ENCODE data around the gene RP9. TPM values are rescaled to one million over a fixed set of nuclear protein-coding genes. Genes with fewer than 3 reads are reported as not detected.

RP9 gene
- total and polyA plus RNA-seq, 9 of the 15 experiments (the other 6 are each of a cell fraction or from before 2014, with no cell fraction given): 10.7 to 44.8 (median 33.4) TPM

- peak; percentile 89 for TF ChIP-seq ZNF280A (IDR thresholded peaks at IDR 0.05; ENCODE audit: low read depth, partially characterized antibody)
- peak in 1 of 2 experiments; percentile 68; a peak in 2 of 4 replicates for TF ChIP-seq TRIM24 (IDR thresholded peaks at IDR 0.05)
- TF ChIP-seq PKNOX1 (IDR thresholded peaks at IDR 0.05): no peak
- peak; percentile 96 for TF ChIP-seq TRIM28 (IDR thresholded peaks at IDR 0.05)
- TF ChIP-seq ATF4 (CRISPR knock-in tag; IDR thresholded peaks at IDR 0.05): no peak
- TF ChIP-seq ARID4B (CRISPR knock-in tag; IDR thresholded peaks at IDR 0.05): no peak
- peak; percentile 100 for TF ChIP-seq ZNF324 (CRISPR knock-in tag; IDR thresholded peaks at IDR 0.05)
- peak; percentile 65; the same call in 1 of the 2 replicates for TF ChIP-seq EHMT2 (IDR thresholded peaks at IDR 0.05)
- TF ChIP-seq XRCC3 (IDR thresholded peaks at IDR 0.05): peak; percentile 85; the same call in 1 of the 2 replicates
These were observed 9.2 kb upstream of the RP9 start (continued) for GRCh38 chr7:33118383-33118782.
